GM23248 (cell line): ENCODE data around the gene CXCL10.

Experiments used
- EZH2 ChIP-seq: fragments of 200-600 bp; sonication (generic); IDR thresholded peaks from 2 replicates; pipeline ENCODE4 v1.6.1; 2018; ENCODE audit warnings: antibody characterized with exemption, mild to moderate bottlenecking; ENCODE audit not compliant: insufficient read depth, poor library complexity, severe bottlenecking
- EZH2phosphoT487 ChIP-seq: fragments of 200-600 bp; sonication (generic); IDR thresholded peaks from 2 replicates; pipeline ENCODE4 v1.6.1; 2018; ENCODE audit warnings: antibody characterized with exemption, moderate library complexity, mild to moderate bottlenecking, low read depth; ENCODE audit not compliant: insufficient read depth

DNA sequence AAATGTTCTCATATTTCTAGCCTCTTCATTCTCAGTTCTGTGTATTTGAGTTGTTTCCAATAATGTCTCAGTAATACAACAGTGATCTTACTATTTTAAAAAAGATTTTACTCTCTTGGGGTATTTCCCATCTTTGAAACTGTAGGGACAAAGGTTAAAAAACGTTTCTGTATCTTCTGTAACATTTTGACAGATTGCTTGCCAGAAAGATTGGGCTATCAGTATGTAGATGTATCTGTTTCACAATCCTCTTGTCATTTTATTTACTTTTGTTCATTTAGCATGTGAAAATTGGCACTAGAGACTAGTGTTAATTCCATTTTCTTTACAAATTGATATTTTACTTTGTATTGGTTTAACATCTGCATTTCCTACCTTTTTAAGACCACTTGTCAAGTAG, 9.8 kb downstream of the CXCL10 start:
- TF ChIP-seq EZH2 (no peak), EZH2phosphoT487 (no peak)
